HCT116 (cell line): ENCODE measurements around the gene MAP3K8.

ENCODE experiments used
- EZH2 ChIP-seq: fragments of 200-600 bp; sonication (generic); IDR thresholded peaks from 2 replicates; pipeline ENCODE4 v1.6.1; 2017; ENCODE audit warnings: antibody characterized with exemption, mixed run types
- POLR2A ChIP-seq: IDR thresholded peaks from 2 replicates; pipeline ENCODE4 v1.7.0; 2011; ENCODE audit warnings: borderline replicate concordance; ENCODE audit not compliant: insufficient read depth, insufficient read length; ENCODE audit errors: extremely low read depth

- TF ChIP-seq EZH2: no peak
- TF ChIP-seq POLR2A: no peak
Measured at GRCh38 chr10:30390207-30390606, 43.8 kb upstream of the MAP3K8 start.
